ENCODE results near the gene ZNF570. TPM values are rescaled to one million over a fixed set of nuclear protein-coding genes. Genes with fewer than 3 reads are reported as not detected.
A peak's percentile ranks its signal among the peaks of the same experiment; 100 is the strongest.

The ZNF570 gene
- 1.4 TPM for polyA plus RNA-seq (2012; ENCODE audit: low read depth, missing spikeins)

GRCh38 chr19:37468961-37469777 is at the start of gene ZNF570:
ZNF570 (plus strand) TSS chr19:37469356; CDS start chr19:37470355, 999 bp downstream.
- DNase-seq (ENCODE audit: insufficient read length, low spot score) (peak; percentile 60), FAIRE-seq (peak; percentile 91)
- TF ChIP-seq POU2F2 (IDR thresholded peaks at IDR 0.05; ENCODE audit: low read depth, low read length) = peak; percentile 42; the same call in 1 of the 2 replicates
- TF ChIP-seq POLR2AphosphoS5 (IDR thresholded peaks at IDR 0.05; ENCODE audit: low read depth, low read length) = peak; percentile 72; the same call in 1 of the 2 replicates
- no peak for TF ChIP-seq SPI1 (IDR thresholded peaks at IDR 0.05; ENCODE audit: low read depth, low read length)
- TF ChIP-seq PAX5 (IDR thresholded peaks at IDR 0.05; ENCODE audit: insufficient read depth, low read length, severe bottlenecking) = no peak
- peak; percentile 27; the same call in 1 of the 2 replicates for TF ChIP-seq TAF1 (IDR thresholded peaks at IDR 0.05; ENCODE audit: low read depth, low read length)
- TF ChIP-seq POLR2A (IDR thresholded peaks at IDR 0.05; ENCODE audit: low read depth, low read length) = peak; percentile 72

- TF ChIP-seq POLR2AphosphoS5 (IDR thresholded peaks at IDR 0.05; ENCODE audit: low read depth, low read length) (no peak), TAF1 (IDR thresholded peaks at IDR 0.05; ENCODE audit: low read depth, low read length) (no peak), POU2F2 (IDR thresholded peaks at IDR 0.05; ENCODE audit: low read depth, low read length) (no peak), POLR2A (IDR thresholded peaks at IDR 0.05; ENCODE audit: low read depth, low read length) (no peak), PAX5 (IDR thresholded peaks at IDR 0.05; ENCODE audit: insufficient read depth, low read length, severe bottlenecking) (no peak), SPI1 (IDR thresholded peaks at IDR 0.05; ENCODE audit: low read depth, low read length) (no peak)
- no peak for DNase-seq (ENCODE audit: insufficient read length, low spot score)
- no peak for FAIRE-seq
These were observed 16.5 kb upstream of the ZNF570 start for GRCh38 chr19:37452500-37453245.

- TF ChIP-seq POLR2A (IDR thresholded peaks at IDR 0.05; ENCODE audit: low read depth, low read length) = no peak
- FAIRE-seq = no peak
- DNase-seq (ENCODE audit: insufficient read length, low spot score) = no peak
These were observed 2.8 kb upstream of the ZNF570 start for GRCh38 chr19:37466277-37466797.

- FAIRE-seq (peak; percentile 97), DNase-seq (ENCODE audit: insufficient read length, low spot score) (peak; percentile 67)
- peak; percentile 76 for TF ChIP-seq PAX5 (IDR thresholded peaks at IDR 0.05; ENCODE audit: insufficient read depth, low read length, severe bottlenecking)
- peak; percentile 81 for TF ChIP-seq SPI1 (IDR thresholded peaks at IDR 0.05; ENCODE audit: low read depth, low read length)
- peak; percentile 75 for TF ChIP-seq POLR2AphosphoS5 (IDR thresholded peaks at IDR 0.05; ENCODE audit: low read depth, low read length)
- TF ChIP-seq POU2F2 (IDR thresholded peaks at IDR 0.05; ENCODE audit: low read depth, low read length) = peak; percentile 68
- TF ChIP-seq POLR2A (IDR thresholded peaks at IDR 0.05; ENCODE audit: low read depth, low read length) = peak; percentile 66
- TF ChIP-seq TAF1 (IDR thresholded peaks at IDR 0.05; ENCODE audit: low read depth, low read length) = peak; percentile 79
These were observed 2.2 kb upstream of the ZNF570 start, which contains the start of gene ZNF569 for GRCh38 chr19:37466798-37467607. ZNF569 (minus strand) TSS chr19:37467444; CDS start chr19:37444921, 22,523 bp downstream.

- no peak for FAIRE-seq
- no peak for DNase-seq (ENCODE audit: insufficient read length, low spot score)
- TF ChIP-seq POLR2A (IDR thresholded peaks at IDR 0.05; ENCODE audit: low read depth, low read length) (no peak), SPI1 (IDR thresholded peaks at IDR 0.05; ENCODE audit: low read depth, low read length) (no peak), POU2F2 (IDR thresholded peaks at IDR 0.05; ENCODE audit: low read depth, low read length) (no peak), TAF1 (IDR thresholded peaks at IDR 0.05; ENCODE audit: low read depth, low read length) (no peak; the same call in 1 of the 2 replicates)
These were observed 1.5 kb upstream of the ZNF570 start for GRCh38 chr19:37467608-37468090.

GRCh38 chr19:37470216-37470615 is 1.1 kb downstream of the ZNF570 start:
- FAIRE-seq (no peak), DNase-seq (ENCODE audit: insufficient read length, low spot score) (no peak)
- TF ChIP-seq POLR2AphosphoS5 (IDR thresholded peaks at IDR 0.05; ENCODE audit: low read depth, low read length) (no peak), SPI1 (IDR thresholded peaks at IDR 0.05; ENCODE audit: low read depth, low read length) (no peak), POLR2A (IDR thresholded peaks at IDR 0.05; ENCODE audit: low read depth, low read length) (no peak), PAX5 (IDR thresholded peaks at IDR 0.05; ENCODE audit: insufficient read depth, low read length, severe bottlenecking) (no peak), POU2F2 (IDR thresholded peaks at IDR 0.05; ENCODE audit: low read depth, low read length) (no peak), TAF1 (IDR thresholded peaks at IDR 0.05; ENCODE audit: low read depth, low read length) (no peak)

GRCh38 chr19:37472165-37472564 is 3.0 kb downstream of the ZNF570 start:
- DNase-seq (ENCODE audit: insufficient read length, low spot score) (no peak), FAIRE-seq (no peak)
- TF ChIP-seq SPI1 (IDR thresholded peaks at IDR 0.05; ENCODE audit: low read depth, low read length) (no peak), POU2F2 (IDR thresholded peaks at IDR 0.05; ENCODE audit: low read depth, low read length) (no peak), POLR2A (IDR thresholded peaks at IDR 0.05; ENCODE audit: low read depth, low read length) (no peak), TAF1 (IDR thresholded peaks at IDR 0.05; ENCODE audit: low read depth, low read length) (no peak), PAX5 (IDR thresholded peaks at IDR 0.05; ENCODE audit: insufficient read depth, low read length, severe bottlenecking) (no peak), POLR2AphosphoS5 (IDR thresholded peaks at IDR 0.05; ENCODE audit: low read depth, low read length) (no peak)

- DNase-seq (ENCODE audit: insufficient read length, low spot score) = no peak
- TF ChIP-seq POLR2AphosphoS5 (IDR thresholded peaks at IDR 0.05; ENCODE audit: low read depth, low read length) (no peak), POLR2A (IDR thresholded peaks at IDR 0.05; ENCODE audit: low read depth, low read length) (no peak), PAX5 (IDR thresholded peaks at IDR 0.05; ENCODE audit: insufficient read depth, low read length, severe bottlenecking) (no peak), TAF1 (IDR thresholded peaks at IDR 0.05; ENCODE audit: low read depth, low read length) (no peak), SPI1 (IDR thresholded peaks at IDR 0.05; ENCODE audit: low read depth, low read length) (no peak)
- FAIRE-seq = no peak
These were observed 15.4 kb downstream of the ZNF570 start for GRCh38 chr19:37484406-37485168.
